Measurements from ENCODE around the gene GNA15.

DNA sequence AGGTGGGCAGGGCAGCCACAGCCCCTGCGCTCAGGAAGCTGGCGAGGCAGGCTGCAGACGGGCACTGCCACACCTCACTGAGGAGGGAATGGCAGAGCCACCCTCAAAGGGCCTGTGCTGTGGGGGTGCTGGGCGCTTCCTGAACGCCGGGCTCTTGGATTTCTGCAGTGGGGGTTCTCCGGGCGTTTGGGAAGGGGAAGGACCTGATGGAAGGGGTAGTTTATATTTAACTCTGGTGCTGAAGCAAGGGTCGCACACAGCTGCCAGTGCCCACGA lies 31.2 kb upstream of the GNA15 start:
- TF ChIP-seq, protein P1, sequence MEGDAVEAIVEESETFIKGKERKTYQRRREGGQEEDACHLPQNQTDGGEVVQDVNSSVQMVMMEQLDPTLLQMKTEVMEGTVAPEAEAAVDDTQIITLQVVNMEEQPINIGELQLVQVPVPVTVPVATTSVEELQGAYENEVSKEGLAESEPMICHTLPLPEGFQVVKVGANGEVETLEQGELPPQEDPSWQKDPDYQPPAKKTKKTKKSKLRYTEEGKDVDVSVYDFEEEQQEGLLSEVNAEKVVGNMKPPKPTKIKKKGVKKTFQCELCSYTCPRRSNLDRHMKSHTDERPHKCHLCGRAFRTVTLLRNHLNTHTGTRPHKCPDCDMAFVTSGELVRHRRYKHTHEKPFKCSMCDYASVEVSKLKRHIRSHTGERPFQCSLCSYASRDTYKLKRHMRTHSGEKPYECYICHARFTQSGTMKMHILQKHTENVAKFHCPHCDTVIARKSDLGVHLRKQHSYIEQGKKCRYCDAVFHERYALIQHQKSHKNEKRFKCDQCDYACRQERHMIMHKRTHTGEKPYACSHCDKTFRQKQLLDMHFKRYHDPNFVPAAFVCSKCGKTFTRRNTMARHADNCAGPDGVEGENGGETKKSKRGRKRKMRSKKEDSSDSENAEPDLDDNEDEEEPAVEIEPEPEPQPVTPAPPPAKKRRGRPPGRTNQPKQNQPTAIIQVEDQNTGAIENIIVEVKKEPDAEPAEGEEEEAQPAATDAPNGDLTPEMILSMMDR (IDR thresholded peaks at IDR 0.05) = no peak
- no peak for TF ChIP-seq POLR2A (IDR thresholded peaks at IDR 0.05)

Measured in Peyer's patch (tissue), 4 donors.